Measurements from ENCODE around the gene USP21. TPM values are rescaled to one million over a fixed set of nuclear protein-coding genes. Genes with fewer than 3 reads are reported as not detected.

USP21 gene
- total and polyA plus RNA-seq, 2 of the 4 experiments (the other 2 are of a cell fraction) = 6.3 to 23.8 TPM

DNA sequence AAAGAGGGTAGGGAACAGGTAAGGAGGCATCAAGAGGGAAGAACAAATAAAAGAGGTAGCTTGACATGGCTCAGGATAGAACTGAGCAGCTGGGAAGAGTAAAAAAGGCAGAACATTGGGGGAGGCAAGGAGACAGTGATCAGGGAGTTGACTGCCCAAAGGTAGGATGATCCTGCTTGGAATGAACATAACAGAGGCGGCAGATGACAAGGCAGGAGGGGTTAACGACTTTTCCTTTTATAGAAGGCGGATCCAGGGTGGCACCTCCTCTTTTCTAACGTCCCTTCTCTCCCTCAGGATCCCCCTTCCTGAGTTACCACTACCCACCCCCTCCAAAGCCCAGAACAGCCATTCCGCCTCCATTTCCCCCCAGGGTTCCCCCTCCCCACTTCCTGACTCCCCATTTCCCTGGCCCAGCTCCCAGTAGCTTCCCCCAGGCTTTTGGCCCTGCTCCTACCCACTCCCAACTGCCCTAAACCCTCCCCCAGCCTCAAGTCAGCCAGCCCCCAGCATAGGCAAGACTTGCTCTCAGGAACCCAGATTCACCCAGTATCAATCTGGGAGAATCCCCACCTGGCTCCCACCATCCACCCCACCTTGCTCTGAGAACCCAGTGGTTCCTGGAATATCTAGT is 40.3 kb downstream of the USP21 start:
- Histone ChIP-seq H3K4me2 (ENCODE audit: low read depth, low read length) (no peak overlapping the region), H3K4me1 (ENCODE audit: control insufficient read depth, insufficient read depth, low read length) (peaks cover 31% of the 10 kb centered on the region), H2BK15ac (ENCODE audit: low read depth, low read length) (no peak overlapping the region), H2AK5ac (ENCODE audit: low read depth, low read length) (no peak overlapping the region; the same call in 1 of the 2 replicates), H4K8ac (ENCODE audit: low read depth in 2 of 2, low read length in 2 of 2) (peak overlapping the region; percentile 42 to 96; a peak in 2 of 4 replicates), H3K14ac (replicated peaks; ENCODE audit: low read depth, low read length) (0 out of 2 replicates have a peak overlapping the region, but pooled peaks have one; percentile 24), H2BK5ac (ENCODE audit: low read depth, low read length, poor library complexity, severe bottlenecking) (no peak overlapping the region), H2BK20ac (ENCODE audit: low read depth, low read length) (no peak overlapping the region), H3K36me3 (ENCODE audit: control insufficient read depth, insufficient read depth, low read length) (peaks cover 5% of the 10 kb centered on the region; the same call in 1 of the 2 replicates), H3K4ac (ENCODE audit: low read depth, low read length) (peak overlapping the region; percentile 50), H3K27me3 (ENCODE audit: control insufficient read depth, insufficient read depth, low read length) (no peaks in the 10 kb centered on the region), H3K4me3 (ENCODE audit: insufficient read depth, low read depth, low read length) (no peak overlapping the region), H3K56ac (ENCODE audit: extremely low read depth, insufficient read depth, low read length) (no peak overlapping the region), H4K5ac (ENCODE audit: low read depth, low read length) (no peak overlapping the region), H2AFZ (replicated peaks; ENCODE audit: low read length, poor library complexity) (peak overlapping the region; percentile 94), H2AK9ac (replicated peaks; ENCODE audit: low read depth, low read length, poor library complexity) (peak overlapping the region; percentile 71), H3K9me1 (ENCODE audit: insufficient read depth, low read length) (peaks cover 24% of the 10 kb centered on the region), H3K18ac (ENCODE audit: low read depth, low read length) (no peak overlapping the region), H4K91ac (ENCODE audit: insufficient read depth, low read depth, low read length) (0 out of 2 replicates have a peak overlapping the region, but pooled peaks have one; percentile 32), H3K23ac (ENCODE audit: low read depth, low read length) (no peak overlapping the region), H3K27ac (ENCODE audit: insufficient read depth, low read length) (no peak overlapping the region), H3K9ac (ENCODE audit: low read depth, low read length) (no peak overlapping the region), H3K79me1 (ENCODE audit: low read depth in 1 of 2, low read length in 2 of 2) (peaks cover 14 to 24% of the 10 kb centered on the region in 2 experiments), H2BK120ac (ENCODE audit: low read depth, low read length) (no peak overlapping the region; the same call in 1 of the 2 replicates), H3K9me3 (ENCODE audit: control insufficient read depth, insufficient read depth, low read length) (no peaks in the 10 kb centered on the region), H4K20me1 (ENCODE audit: insufficient read depth, low read length) (no peaks in the 10 kb centered on the region)
- dilution Hi-C loops (cut with HindIII; ENCODE audit: low sequenced_read_pairs, unreplicated experiment) (no loop called here), in situ Hi-C loops (cut with MboI; ENCODE audit: low sequenced_read_pairs) (no loop called here), intact Hi-C loops (cut with micrococcal nuclease) (no loop called here)
- CTCF ChIA-PET = no interaction called here
- no peak for DNase-seq
- no TSS peak for BruUV-seq (replicated peaks)
- no peak for ATAC-seq (ENCODE audit: low read depth)
- no peak for TF ChIP-seq CEBPB (IDR thresholded peaks at IDR 0.05; ENCODE audit: low read depth, low read length)
- 68% methylated on average over 5 of the region's 5 CpGs; no CpG with 5 or more reads in 1 of the 2 experiments for WGBS, 2 experiments (ENCODE audit: extremely low coverage in 2 of 2, insufficient read length in 1 of 2)
- POLR2A ChIA-PET (ENCODE audit: unreplicated experiment) = no interaction called here

All from IMR-90 (cell line).